ENCODE results near the gene YBX2. TPM values are rescaled to one million over a fixed set of nuclear protein-coding genes. Genes with fewer than 3 reads are reported as not detected.

Gene YBX2
- total RNA-seq, 1 donor from 2014 or later = not detected

GRCh38 chr17:7318121-7318860, 23.9 kb upstream of the YBX2 start:
- DNase-seq (ENCODE audit: low spot score in 2 of 2) = no peak

GRCh38 chr17:7317161-7317803, 22.8 kb upstream of the YBX2 start:
- Histone ChIP-seq H3K4me1 (peaks cover 10 to 24% of the 10 kb centered on the region in 2 donors), H3K4me3 (no peak overlapping the region), H3K27me3 (no peaks in the 10 kb centered on the region), H3K27ac (no peak overlapping the region), H3K36me3 (peaks cover 60 to 63% of the 10 kb centered on the region in 2 donors), H3K9me3 (no peaks in the 10 kb centered on the region)
- intact Hi-C loops (cut with DNase I) = no loop called here
- TF ChIP-seq CTCF (IDR thresholded peaks at IDR 0.05) = no peak
- no peak for DNase-seq (ENCODE audit: low spot score in 2 of 2)

More at GRCh38 chr17:7318121-7318860, 23.9 kb upstream of the YBX2 start:
- H3K9me3 ChIP-seq = no peaks in the 10 kb centered on the region
- H3K36me3 ChIP-seq = peaks cover 60 to 63% of the 10 kb centered on the region in 2 donors
- TF ChIP-seq CTCF (IDR thresholded peaks at IDR 0.05) = no peak
- H3K4me1 ChIP-seq = peaks cover 10 to 18% of the 10 kb centered on the region in 2 donors
- no peaks in the 10 kb centered on the region for H3K27me3 ChIP-seq
- intact Hi-C loops (cut with DNase I) = no loop called here
- no peak overlapping the region for H3K4me3 ChIP-seq
- H3K27ac ChIP-seq = no peak overlapping the region

DNA sequence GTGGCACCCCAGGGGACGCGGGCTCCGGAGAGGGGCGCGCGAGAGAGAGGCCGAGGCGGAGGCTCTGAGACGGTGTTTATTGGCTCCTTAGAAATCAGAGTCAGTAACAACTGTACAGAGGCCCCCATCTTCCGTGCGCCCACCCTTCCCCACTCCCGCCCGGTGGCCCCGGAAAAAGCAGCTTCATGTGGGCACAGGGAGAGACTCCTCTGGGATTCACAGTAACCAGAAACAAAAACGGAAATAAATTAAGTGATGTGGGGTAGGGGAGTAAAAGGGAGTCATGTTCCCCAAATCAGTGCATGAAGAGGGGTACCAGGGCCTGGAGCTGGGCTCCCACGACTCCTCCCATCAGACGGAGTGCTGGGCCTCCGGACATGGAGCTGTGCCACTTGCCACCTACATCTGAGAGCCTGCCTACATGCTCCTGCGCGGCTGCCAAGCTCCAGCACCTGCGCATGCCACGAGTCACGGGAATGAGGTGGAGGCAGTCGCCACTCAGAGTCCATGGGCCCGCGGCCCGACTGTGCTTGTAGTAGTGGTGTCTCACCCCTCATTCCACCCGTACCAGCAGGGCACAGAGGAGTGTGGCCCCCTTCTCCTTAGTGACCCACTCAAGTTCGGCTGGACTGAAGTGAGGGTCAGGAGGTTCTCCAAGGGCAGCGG, 21.3 kb upstream of the YBX2 start:
- Histone ChIP-seq H3K36me3 (peaks cover 60 to 63% of the 10 kb centered on the region in 2 donors), H3K9me3 (no peaks in the 10 kb centered on the region), H3K27ac (peak overlapping the region; percentile 93 to 95), H3K27me3 (no peaks in the 10 kb centered on the region), H3K4me1 (peaks cover 10 to 25% of the 10 kb centered on the region in 2 donors), H3K4me3 (peak overlapping the region; percentile 81 to 88)
- intact Hi-C loops (cut with DNase I) = loop anchor here (1.0 kb wide), 1 partner anchor 14 kb away; the partner anchor contains the start of gene NEURL4
- TF ChIP-seq CTCF (IDR thresholded peaks at IDR 0.05) = no peak
- no peak for DNase-seq (ENCODE audit: low spot score in 2 of 2)

DNA sequence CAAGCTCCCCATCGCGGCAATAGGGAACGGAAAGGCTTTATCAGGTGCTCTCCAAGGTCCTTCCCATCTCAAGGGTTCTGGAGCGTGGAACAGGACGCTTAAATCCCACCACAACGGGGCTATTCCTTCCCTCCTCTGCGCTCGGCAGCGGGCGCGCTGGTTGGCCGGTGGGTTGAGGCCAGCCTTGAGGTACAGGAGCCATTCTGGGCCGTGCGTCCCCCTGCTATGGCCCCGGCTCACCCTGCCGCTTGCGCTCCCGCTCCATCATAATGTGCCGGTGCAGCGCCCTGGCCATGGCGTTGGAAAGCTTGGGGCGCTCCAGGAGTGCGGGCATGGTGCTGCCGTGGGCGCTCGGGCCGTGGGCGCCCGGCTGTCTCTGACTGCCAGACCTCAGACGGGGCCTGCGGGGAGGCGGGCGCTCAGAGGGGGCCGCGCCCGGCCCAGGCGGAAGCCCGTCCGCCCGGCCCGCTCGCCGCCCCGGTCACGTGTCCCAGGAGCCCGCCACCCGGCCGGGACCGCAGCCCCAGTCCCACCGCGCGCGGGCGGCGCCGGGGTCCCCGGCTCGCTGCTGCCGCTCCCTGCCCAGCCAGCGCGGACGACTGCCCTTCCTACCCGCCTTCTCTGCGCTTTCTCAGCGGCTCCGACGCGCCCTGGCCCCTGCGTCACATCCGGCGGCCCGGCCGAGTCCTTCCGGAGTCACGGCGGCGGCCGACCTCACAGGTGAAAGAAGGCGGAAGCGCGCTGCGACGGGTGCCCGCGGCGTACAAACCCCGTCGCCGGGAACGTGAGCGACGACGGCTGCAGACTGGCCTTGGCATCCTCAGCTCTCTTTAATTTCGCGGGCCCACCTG, 20.5 kb upstream of the YBX2 start, which contains the start of gene GPS2:
TSS of gene GPS2 (minus strand) at position 642 of the 851 bp plus-strand sequence. CDS start at position 334, 308 bp downstream.
- TF ChIP-seq CTCF (IDR thresholded peaks at IDR 0.05) = no peak
- intact Hi-C loops (cut with DNase I) = loop anchor here (1.0 kb wide), 1 partner anchor 14 kb away; the partner anchor contains the start of gene NEURL4
- peaks cover 60 to 64% of the 10 kb centered on the region in 2 donors for H3K36me3 ChIP-seq
- peaks cover 10 to 33% of the 10 kb centered on the region in 2 donors for H3K4me1 ChIP-seq
- H3K9me3 ChIP-seq = no peaks in the 10 kb centered on the region
- peak; percentile 61 to 96 for DNase-seq (ENCODE audit: low spot score in 2 of 2)
- H3K4me3 ChIP-seq = peak within 1 kb of the TSS; percentile 81 to 88
- H3K27ac ChIP-seq = peak within 1 kb of the TSS; percentile 93 to 95
- no peaks in the 10 kb centered on the region for H3K27me3 ChIP-seq

All from ascending aorta (tissue), 2 donors.